ENCODE results near the gene KANSL1L.

DNA sequence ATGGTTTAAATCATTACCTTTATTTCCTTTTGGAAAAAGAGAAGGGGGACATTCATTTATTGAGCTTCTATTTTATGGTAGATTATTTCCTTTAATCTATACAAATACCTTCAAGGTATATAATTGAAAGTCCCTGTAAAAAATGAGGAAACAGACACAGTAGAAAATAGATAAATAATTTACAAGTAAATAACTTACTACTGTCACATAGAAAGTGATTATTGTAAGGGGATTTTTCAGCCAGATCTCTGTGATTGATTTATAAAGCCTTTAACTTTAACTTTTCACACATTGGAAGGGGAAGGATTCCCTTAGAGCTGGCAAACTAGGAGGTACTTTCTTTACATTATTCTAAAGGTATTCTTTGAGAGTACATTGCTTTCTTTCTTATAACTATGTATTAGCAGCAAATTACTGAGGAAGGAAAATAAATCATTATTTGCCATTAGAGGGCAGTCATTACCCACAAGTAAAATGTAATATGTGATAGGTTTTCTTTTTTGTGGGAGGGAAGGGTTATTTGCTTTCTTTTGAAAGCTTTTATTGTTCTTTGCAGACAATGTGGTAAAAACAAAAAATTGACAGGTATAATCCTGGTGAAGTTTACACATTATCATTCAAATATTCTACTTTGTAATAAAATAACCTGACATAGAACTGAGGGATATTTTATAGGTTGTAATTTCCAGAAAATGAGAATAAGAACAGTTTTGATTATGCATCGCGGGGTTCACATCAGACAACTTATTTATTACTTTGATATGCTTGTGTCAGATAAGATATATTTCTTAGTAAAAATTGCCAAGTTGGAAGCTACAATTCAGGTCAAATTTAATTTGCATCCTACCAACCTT, 193.6 kb downstream of the KANSL1L start:
- TF ChIP-seq, protein P1, sequence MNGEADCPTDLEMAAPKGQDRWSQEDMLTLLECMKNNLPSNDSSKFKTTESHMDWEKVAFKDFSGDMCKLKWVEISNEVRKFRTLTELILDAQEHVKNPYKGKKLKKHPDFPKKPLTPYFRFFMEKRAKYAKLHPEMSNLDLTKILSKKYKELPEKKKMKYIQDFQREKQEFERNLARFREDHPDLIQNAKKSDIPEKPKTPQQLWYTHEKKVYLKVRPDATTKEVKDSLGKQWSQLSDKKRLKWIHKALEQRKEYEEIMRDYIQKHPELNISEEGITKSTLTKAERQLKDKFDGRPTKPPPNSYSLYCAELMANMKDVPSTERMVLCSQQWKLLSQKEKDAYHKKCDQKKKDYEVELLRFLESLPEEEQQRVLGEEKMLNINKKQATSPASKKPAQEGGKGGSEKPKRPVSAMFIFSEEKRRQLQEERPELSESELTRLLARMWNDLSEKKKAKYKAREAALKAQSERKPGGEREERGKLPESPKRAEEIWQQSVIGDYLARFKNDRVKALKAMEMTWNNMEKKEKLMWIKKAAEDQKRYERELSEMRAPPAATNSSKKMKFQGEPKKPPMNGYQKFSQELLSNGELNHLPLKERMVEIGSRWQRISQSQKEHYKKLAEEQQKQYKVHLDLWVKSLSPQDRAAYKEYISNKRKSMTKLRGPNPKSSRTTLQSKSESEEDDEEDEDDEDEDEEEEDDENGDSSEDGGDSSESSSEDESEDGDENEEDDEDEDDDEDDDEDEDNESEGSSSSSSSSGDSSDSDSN (IDR thresholded peaks at IDR 0.05; ENCODE audit: borderline replicate concordance in 1 of 2, low read depth in 2 of 2, low read length in 2 of 2) = no peak
- no peak for TF ChIP-seq TRIM28 (IDR thresholded peaks at IDR 0.05)
- TF ChIP-seq ZEB2 (IDR thresholded peaks at IDR 0.05) = no peak
- no peak for TF ChIP-seq BRD4 (IDR thresholded peaks at IDR 0.05)
- TF ChIP-seq JUNB (CRISPR knock-in tag; conservative IDR thresholded peaks at IDR 0.05) = no peak
- TF ChIP-seq RBFOX2 (IDR thresholded peaks at IDR 0.05; ENCODE audit: low read depth, low read length) = no peak
- TF ChIP-seq, protein P2, sequence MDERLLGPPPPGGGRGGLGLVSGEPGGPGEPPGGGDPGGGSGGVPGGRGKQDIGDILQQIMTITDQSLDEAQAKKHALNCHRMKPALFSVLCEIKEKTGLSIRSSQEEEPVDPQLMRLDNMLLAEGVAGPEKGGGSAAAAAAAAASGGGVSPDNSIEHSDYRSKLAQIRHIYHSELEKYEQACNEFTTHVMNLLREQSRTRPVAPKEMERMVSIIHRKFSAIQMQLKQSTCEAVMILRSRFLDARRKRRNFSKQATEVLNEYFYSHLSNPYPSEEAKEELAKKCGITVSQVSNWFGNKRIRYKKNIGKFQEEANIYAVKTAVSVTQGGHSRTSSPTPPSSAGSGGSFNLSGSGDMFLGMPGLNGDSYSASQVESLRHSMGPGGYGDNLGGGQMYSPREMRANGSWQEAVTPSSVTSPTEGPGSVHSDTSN (CRISPR knock-in tag; IDR thresholded peaks at IDR 0.05; ENCODE audit: low read depth) = no peak
- TF ChIP-seq, protein P2 (tag; conservative IDR thresholded peaks at IDR 0.05; ENCODE audit: low read depth) = no peak
- TF ChIP-seq SAFB2 (IDR thresholded peaks at IDR 0.05; ENCODE audit: borderline replicate concordance, low read depth, low read length, severe bottlenecking) = no peak
- no peak for TF ChIP-seq POLR2AphosphoS5 (IDR thresholded peaks at IDR 0.05; ENCODE audit: control insufficient read depth, insufficient read depth, low read depth, low read length)
- no peak for TF ChIP-seq SIX5 (IDR thresholded peaks at IDR 0.05; ENCODE audit: borderline replicate concordance in 1 of 2, insufficient read depth in 1 of 2, low read depth in 1 of 2, low read length in 2 of 2)
- TF ChIP-seq POLR2A (conservative IDR thresholded peaks at IDR 0.05) = no peak

Measured in K562 (cell line).